OCI-LY3 (cell line): ENCODE data around the gene TMEM130.

ENCODE experiments used
- H2AFZ ChIP-seq: fragments of 200-600, 300-600 bp; shearing (Covaris generic); 2 replicates; pipeline ENCODE4 v1.6.0; 2014; ENCODE audit warnings: antibody characterized with exemption, low read depth, low read length
- H3K27ac ChIP-seq: fragments of 200-600, 300-600 bp; sonication (generic); 2 replicates; pipeline ENCODE4 v1.5.1; 2014; ENCODE audit warnings: mild to moderate bottlenecking, low read length, moderate library complexity, mixed read lengths
- H3K27me3 ChIP-seq: fragments of 200-600, 300-600 bp; sonication (generic); 2 replicates; pipeline ENCODE4 v1.6.1; 2014; ENCODE audit warnings: low read depth, low read length, mixed read lengths
- H3K36me3 ChIP-seq: fragments of 200-600, 300-600 bp; sonication (generic); replicated peaks from 2 replicates; pipeline ENCODE3; 2014; ENCODE audit warnings: low read depth, low read length, mixed read lengths
- H3K4me1 ChIP-seq: fragments of 300-600, 200-600 bp; sonication (generic); 2 replicates; pipeline ENCODE4 v1.6.1; 2014; ENCODE audit warnings: low read length, mixed read lengths
- H3K4me2 ChIP-seq: fragments of 200-600, 300-600 bp; sonication (generic); 2 replicates; pipeline ENCODE4 v1.6.1; 2014; ENCODE audit warnings: low read length, mixed read lengths
- H3K4me3 ChIP-seq: fragments of 300-600, 200-600 bp; sonication (generic); 2 replicates; pipeline ENCODE4 v1.5.1; 2014; ENCODE audit warnings: antibody characterized with exemption, mild to moderate bottlenecking, low read length, moderate library complexity
- H3K79me2 ChIP-seq: fragments of 300-600, 200-600 bp; shearing (Covaris generic); 2 replicates; pipeline ENCODE4 v1.6.1; 2014; ENCODE audit warnings: mild to moderate bottlenecking, low read length, mixed read lengths
- H3K9ac ChIP-seq: fragments of 300-600, 200-600 bp; shearing (Covaris generic); 2 replicates; pipeline ENCODE4 v1.6.0; 2014; ENCODE audit warnings: mild to moderate bottlenecking, low read length, moderate library complexity
- H3K9me3 ChIP-seq: fragments of 200-600, 300-600 bp; shearing (Covaris generic); 2 replicates; pipeline ENCODE4 v1.6.1; 2014; ENCODE audit warnings: low read length, mixed read lengths; ENCODE audit not compliant: insufficient read depth
- H4K20me1 ChIP-seq: fragments of 200-600, 300-600 bp; sonication (generic); 2 replicates; pipeline ENCODE4 v1.6.1; 2016; ENCODE audit warnings: low read length, mixed read lengths; ENCODE audit not compliant: insufficient read depth
- CTCF ChIP-seq: fragments of 200-600, 300-600 bp; sonication (generic); IDR thresholded peaks from 2 replicates; pipeline ENCODE4 v1.5.1; 2014; ENCODE audit warnings: antibody characterized with exemption, low read length, low read depth
- EZH2phosphoT487 ChIP-seq: fragments of 200-600 bp; shearing (Covaris generic); IDR thresholded peaks from 2 replicates; pipeline ENCODE4 v1.6.1; 2018; ENCODE audit warnings: antibody characterized with exemption, mixed run types, low read depth

The TMEM130 gene

GRCh38 chr7:98907570-98907969 lies 37.8 kb upstream of the TMEM130 start:
- TF ChIP-seq CTCF (no peak), EZH2phosphoT487 (no peak)
- H3K4me2 ChIP-seq, result no peak overlapping the region
- H3K4me1 ChIP-seq, result no peaks in the 10 kb centered on the region
- H2AFZ ChIP-seq, result no peak overlapping the region
- peaks cover 53% of the 10 kb centered on the region for H3K36me3 ChIP-seq
- H4K20me1 ChIP-seq, result no peaks in the 10 kb centered on the region
- H3K9ac ChIP-seq, result no peak overlapping the region
- H3K27me3 ChIP-seq, result no peaks in the 10 kb centered on the region
- no peaks in the 10 kb centered on the region for H3K79me2 ChIP-seq
- H3K27ac ChIP-seq, result no peak overlapping the region
- no peaks in the 10 kb centered on the region for H3K9me3 ChIP-seq
- no peak overlapping the region for H3K4me3 ChIP-seq

- no peaks in the 10 kb centered on the region for H4K20me1 ChIP-seq
- H3K4me2 ChIP-seq, result no peak overlapping the region
- no peak overlapping the region for H3K4me3 ChIP-seq
- H3K27me3 ChIP-seq, result no peaks in the 10 kb centered on the region
- no peaks in the 10 kb centered on the region for H3K79me2 ChIP-seq
- H3K9ac ChIP-seq, result no peak overlapping the region
- peaks cover 61% of the 10 kb centered on the region for H3K36me3 ChIP-seq
- no peaks in the 10 kb centered on the region for H3K9me3 ChIP-seq
- TF ChIP-seq CTCF (no peak), EZH2phosphoT487 (no peak)
- no peaks in the 10 kb centered on the region for H3K4me1 ChIP-seq
- no peak overlapping the region for H2AFZ ChIP-seq
- no peak overlapping the region for H3K27ac ChIP-seq
Measured at GRCh38 chr7:98903246-98903645, 33.4 kb upstream of the TMEM130 start.

- Histone ChIP-seq H3K27me3 (no peaks in the 10 kb centered on the region), H3K4me3 (no peak overlapping the region), H3K9me3 (no peaks in the 10 kb centered on the region), H3K9ac (no peak overlapping the region), H3K27ac (no peak overlapping the region), H2AFZ (no peak overlapping the region), H3K36me3 (peaks cover 65% of the 10 kb centered on the region), H4K20me1 (no peaks in the 10 kb centered on the region), H3K4me2 (no peak overlapping the region), H3K4me1 (no peaks in the 10 kb centered on the region), H3K79me2 (no peaks in the 10 kb centered on the region)
- TF ChIP-seq EZH2phosphoT487 (no peak), CTCF (no peak)
Measured at GRCh38 chr7:98902523-98902922, 32.7 kb upstream of the TMEM130 start.

- Histone ChIP-seq H3K27ac (no peak overlapping the region), H3K4me1 (no peaks in the 10 kb centered on the region), H2AFZ (no peak overlapping the region), H3K9me3 (no peaks in the 10 kb centered on the region), H4K20me1 (no peaks in the 10 kb centered on the region), H3K27me3 (no peaks in the 10 kb centered on the region), H3K4me2 (no peak overlapping the region), H3K79me2 (no peaks in the 10 kb centered on the region), H3K4me3 (no peak overlapping the region), H3K9ac (no peak overlapping the region), H3K36me3 (peaks cover 68% of the 10 kb centered on the region)
- TF ChIP-seq EZH2phosphoT487 (no peak), CTCF (no peak)
Measured at GRCh38 chr7:98900815-98901214, 31.0 kb upstream of the TMEM130 start.
